OCI-LY1 (cell line): ENCODE results near the gene RANBP1.

Experiments used
- EZH2 ChIP-seq: fragments of 200-600 bp; sonication (generic), shearing (Covaris generic); IDR thresholded peaks from 2 replicates; pipeline ENCODE4 v1.8.0; 2017; ENCODE audit warnings: borderline replicate concordance, mixed run types, mild to moderate bottlenecking, antibody characterized with exemption, low read length, moderate library complexity, mixed read lengths
- TF ChIP-seq, protein P1 (sequence below): fragments of 200-600 bp; sonication (generic), shearing (Covaris generic); IDR thresholded peaks from 2 replicates; pipeline ENCODE4 v1.5.1; 2017; ENCODE audit warnings: mild to moderate bottlenecking, antibody characterized with exemption, low read length, moderate library complexity, mixed read lengths

- TF ChIP-seq, protein P1, sequence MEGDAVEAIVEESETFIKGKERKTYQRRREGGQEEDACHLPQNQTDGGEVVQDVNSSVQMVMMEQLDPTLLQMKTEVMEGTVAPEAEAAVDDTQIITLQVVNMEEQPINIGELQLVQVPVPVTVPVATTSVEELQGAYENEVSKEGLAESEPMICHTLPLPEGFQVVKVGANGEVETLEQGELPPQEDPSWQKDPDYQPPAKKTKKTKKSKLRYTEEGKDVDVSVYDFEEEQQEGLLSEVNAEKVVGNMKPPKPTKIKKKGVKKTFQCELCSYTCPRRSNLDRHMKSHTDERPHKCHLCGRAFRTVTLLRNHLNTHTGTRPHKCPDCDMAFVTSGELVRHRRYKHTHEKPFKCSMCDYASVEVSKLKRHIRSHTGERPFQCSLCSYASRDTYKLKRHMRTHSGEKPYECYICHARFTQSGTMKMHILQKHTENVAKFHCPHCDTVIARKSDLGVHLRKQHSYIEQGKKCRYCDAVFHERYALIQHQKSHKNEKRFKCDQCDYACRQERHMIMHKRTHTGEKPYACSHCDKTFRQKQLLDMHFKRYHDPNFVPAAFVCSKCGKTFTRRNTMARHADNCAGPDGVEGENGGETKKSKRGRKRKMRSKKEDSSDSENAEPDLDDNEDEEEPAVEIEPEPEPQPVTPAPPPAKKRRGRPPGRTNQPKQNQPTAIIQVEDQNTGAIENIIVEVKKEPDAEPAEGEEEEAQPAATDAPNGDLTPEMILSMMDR, result no peak
- TF ChIP-seq EZH2, result no peak
These were observed 60.6 kb downstream of the RANBP1 start for GRCh38 chr22:20176421-20177085.
